AG09309 (cell line): ENCODE data around the gene BRF1.

Source experiments
- DNase-seq: peaks from one replicate; pipeline ENCODE4 v3.0.0-alpha.2; 2010; ENCODE audit warnings: low read depth
- H3K4me3 ChIP-seq: 2 replicates; pipeline ENCODE4 v1.5.1; 2011; ENCODE audit warnings: mild to moderate bottlenecking, low read depth, low read length, moderate library complexity; ENCODE audit not compliant: control insufficient read depth
- CTCF ChIP-seq: IDR thresholded peaks from 2 replicates; pipeline ENCODE4 v1.5.1; 2011; ENCODE audit warnings: mild to moderate bottlenecking, low read depth, low read length, inconsistent platforms; ENCODE audit not compliant: insufficient read depth, control insufficient read depth; ENCODE audit errors: missing control alignments

BRF1 gene

GRCh38 chr14:105192866-105193731 is 107.7 kb downstream of the BRF1 start:
- no peak for TF ChIP-seq CTCF
- DNase-seq, result no peak
- H3K4me3 ChIP-seq, result no peak overlapping the region; the same call in 1 of the 2 replicates

- H3K4me3 ChIP-seq, result no peak overlapping the region
- no peak for TF ChIP-seq CTCF
- no peak for DNase-seq
These were observed 112.8 kb downstream of the BRF1 start for GRCh38 chr14:105187935-105188524.

- DNase-seq, result no peak
- no peak overlapping the region for H3K4me3 ChIP-seq
- TF ChIP-seq CTCF, result no peak
These were observed 113.7 kb downstream of the BRF1 start for GRCh38 chr14:105187116-105187515.

GRCh38 chr14:105185973-105186372 is 114.8 kb downstream of the BRF1 start:
- TF ChIP-seq CTCF, result no peak
- DNase-seq, result no peak

GRCh38 chr14:105185001-105185400 is 115.8 kb downstream of the BRF1 start:
- DNase-seq, result no peak
- no peak for TF ChIP-seq CTCF
- no peak overlapping the region for H3K4me3 ChIP-seq

More at GRCh38 chr14:105185973-105186372, 114.8 kb downstream of the BRF1 start:
- H3K4me3 ChIP-seq, result no peak overlapping the region

GRCh38 chr14:105184461-105184860 is 116.3 kb downstream of the BRF1 start:
- TF ChIP-seq CTCF, result no peak
- H3K4me3 ChIP-seq, result no peak overlapping the region
- DNase-seq, result no peak
